GM18868 (cell line): ENCODE data around the gene MSANTD2.
A peak's percentile ranks its signal among the peaks of the same experiment; 100 is the strongest.

Experiments
- ATAC-seq: cut with Tn5 transposase; IDR thresholded peaks from one replicate; pipeline ENCODE4 v1.9.1; 2021; ENCODE audit warnings: mild to moderate bottlenecking, moderate library complexity; ENCODE audit not compliant: unreplicated experiment

MSANTD2 gene

DNA sequence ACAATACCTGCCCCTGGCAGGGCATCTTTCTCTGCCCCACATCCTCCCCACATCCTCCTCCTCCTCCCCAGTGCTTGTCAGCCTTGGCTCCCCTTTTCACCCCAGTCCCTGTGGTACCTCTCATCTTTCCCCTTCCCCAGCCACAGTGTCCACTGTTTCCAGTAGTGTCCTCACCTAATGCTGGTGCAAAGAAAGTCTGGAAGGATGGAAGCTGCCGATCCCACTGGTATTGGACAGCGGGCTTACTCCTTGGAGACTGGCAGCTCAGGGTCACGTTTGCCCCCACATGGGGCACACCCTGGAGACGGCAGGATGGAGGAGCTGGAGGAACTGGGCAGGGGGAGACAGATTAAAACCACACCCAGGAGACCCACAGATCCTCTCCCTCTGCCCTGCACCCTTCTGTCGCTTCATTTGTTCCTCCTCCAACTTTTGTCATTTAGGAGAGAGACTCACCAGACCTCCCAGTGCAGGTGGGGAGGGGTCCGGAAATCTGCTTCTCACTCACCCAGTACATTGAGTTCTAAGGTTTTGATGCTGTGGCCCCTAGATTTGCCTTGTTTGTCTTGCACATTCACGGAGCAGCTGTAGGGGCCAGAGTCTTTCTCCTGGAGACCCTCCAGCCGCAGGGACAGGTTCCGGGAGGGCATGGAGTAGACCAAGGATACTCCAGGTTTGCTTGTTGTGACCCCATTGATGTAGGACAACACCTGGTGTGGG, 44.0 kb downstream of the MSANTD2 start:
- ATAC-seq = no peak

DNA sequence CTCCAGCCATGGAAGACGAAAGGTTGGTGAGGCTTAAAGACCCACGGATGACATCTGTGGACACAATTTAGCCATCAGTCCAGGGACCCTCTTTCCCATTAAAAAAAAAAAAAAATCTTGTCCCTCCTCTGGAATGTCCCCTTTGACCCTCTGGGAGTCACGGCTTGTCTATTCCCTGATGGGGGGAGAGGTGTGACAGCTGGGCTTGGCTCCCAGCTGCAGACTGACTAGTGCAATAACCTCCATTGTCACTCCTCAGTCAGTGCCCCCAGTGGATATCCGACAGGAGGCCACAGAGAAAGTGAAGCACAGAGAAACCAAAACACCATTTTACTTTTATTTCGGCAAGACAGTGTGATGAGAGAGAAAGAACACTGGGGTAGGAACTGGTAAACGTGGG, 45.5 kb downstream of the MSANTD2 start:
- ATAC-seq = no peak

DNA sequence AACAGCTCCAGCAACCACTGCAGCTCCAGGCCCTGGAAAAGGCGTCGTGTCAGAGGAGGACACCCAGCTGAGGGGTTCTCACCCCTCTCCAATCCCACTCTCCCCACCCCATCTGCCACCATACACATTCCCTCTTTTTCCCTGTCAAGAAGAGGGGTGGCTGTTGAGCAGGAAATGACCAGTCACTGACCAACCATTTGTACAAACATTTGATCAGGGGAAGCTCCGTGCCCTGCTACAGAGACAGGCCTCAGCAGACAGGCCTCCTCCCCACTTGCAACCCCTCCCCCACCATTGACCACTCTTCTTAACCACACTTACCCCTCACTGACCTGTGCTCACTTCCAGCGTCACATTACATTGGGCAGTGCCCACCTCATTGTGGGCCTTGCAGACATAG, 45.9 kb downstream of the MSANTD2 start:
- no peak for ATAC-seq

DNA sequence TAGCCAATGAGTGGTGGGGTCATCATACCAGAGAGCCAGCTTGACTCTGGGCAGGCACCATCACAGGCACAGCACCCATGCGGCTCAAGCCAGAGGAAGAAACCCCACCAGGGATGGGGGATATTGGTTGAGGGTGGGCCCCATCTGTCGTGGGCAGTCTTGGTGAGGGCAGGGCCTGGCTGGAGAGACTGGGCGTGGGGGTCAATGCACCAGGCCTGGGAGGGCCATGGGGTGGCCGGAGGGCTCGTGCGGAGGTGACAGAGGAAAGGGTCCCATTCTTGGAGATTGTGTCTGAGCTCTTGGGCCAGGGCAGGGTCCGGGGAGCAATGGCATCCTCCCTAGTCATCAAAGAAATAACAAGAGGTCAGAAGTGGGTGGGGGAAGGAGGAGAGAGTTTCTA, 46.6 kb downstream of the MSANTD2 start:
- no peak for ATAC-seq

DNA sequence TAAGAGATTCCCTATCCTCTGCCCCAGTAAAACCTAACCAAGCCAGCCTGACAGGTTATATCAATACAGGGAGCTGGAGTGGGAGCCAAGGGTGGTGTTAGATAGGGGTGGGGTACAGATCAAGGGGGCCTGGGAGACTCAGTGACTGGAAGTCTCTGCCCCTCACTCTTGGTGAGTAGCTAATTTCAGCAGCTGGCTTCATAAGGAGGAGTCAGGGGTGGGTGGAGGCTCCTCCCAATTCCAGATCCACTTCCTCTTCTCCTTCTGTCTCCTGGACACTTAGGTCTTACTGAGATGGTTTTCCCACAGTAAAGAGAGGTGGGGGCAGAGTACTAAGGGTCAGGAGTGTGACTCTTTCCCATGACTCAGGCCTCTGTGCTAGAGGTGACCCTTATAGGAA, 47.0 kb downstream of the MSANTD2 start:
- ATAC-seq = no peak

DNA sequence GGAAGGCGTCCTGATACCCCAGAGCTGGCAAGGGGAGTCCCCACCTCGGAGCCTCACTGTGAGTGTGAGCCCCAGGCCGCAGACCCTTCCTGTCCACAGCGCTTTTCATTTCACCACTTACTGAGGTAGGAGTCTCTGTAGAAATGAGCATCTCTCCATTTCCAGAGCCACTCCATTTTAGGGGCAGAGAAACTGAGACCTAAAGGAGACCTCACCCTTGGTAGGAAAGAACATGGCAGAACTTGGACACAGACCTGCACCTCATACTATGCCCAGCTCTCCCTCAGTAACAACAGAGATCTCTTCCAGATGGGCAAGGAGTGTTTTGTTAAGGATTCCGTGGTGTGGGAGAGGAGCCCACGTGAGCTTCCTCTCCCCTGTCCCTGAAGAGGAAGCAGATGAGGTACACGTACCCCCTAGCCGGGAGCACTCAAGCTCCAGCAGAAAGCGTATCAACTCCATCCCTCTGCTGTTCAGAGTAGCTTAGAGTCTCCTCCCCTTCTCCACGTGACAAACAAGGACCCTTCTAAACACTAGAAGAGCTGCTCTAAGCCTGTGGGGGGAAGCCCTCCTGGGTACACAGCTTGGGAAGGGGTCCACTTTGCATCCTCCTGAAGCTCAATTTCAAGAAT, 47.6 kb downstream of the MSANTD2 start:
- ATAC-seq = no peak

DNA sequence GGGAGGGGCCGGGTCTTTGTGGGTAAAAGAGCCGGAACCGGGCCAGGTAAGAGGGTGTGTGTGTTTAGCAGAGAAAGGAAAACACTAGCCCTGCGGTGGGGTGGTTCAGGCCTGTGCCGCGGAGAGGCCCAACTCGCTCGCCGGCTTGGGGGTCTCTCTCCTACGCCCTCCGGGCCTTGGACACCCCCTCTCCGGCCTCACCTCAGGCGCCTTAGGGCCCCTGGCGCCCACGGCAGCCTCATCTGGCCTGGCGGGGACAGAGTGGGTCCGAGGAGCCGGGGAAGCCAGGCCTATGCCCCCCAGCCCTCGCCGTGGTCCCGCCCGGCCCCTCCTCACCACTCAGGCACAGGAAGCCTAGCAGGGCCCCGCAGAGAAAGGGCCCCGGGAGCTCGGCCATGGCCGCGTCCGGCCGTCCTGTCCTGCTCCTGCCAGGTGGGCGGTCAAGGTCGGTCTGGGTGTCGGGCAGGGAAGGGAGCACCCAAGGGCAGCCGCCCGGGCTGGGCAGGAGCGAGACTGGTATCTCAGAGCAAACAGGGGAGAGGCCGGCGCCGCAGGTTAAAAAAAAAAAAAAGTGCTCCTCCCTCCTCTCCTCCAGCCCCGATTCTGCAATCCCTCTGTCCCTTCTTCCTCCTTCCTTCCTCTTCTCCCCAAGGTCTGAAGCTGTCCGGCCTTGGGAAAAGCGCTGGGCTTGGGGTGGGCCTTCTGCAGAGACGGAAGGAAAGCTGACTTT, 48.3 kb downstream of the MSANTD2 start, which contains the start of gene VSIG2:
Gene VSIG2 (minus strand): TSS at position 515 of the 730 bp plus-strand sequence. CDS start 118 bp downstream, at position 397.
- ATAC-seq = no peak

DNA sequence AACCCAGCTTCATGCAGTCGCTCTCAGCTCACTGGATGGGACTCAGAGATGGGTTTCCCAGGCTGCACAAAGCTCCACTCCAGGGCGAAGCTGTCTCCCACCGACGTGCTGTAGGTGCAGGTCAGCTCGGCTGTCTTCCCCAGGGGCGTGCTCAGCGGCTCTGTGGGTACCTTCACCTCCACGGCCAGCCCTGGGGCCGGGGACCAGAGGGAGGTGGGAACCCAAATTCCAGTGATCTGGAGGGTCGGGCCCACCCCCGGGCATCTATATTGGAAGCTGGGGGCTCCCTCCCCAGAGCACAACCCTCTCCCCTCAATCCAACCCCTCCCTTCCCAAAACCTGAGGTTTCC, 48.8 kb downstream of the MSANTD2 start:
- no peak for ATAC-seq

DNA sequence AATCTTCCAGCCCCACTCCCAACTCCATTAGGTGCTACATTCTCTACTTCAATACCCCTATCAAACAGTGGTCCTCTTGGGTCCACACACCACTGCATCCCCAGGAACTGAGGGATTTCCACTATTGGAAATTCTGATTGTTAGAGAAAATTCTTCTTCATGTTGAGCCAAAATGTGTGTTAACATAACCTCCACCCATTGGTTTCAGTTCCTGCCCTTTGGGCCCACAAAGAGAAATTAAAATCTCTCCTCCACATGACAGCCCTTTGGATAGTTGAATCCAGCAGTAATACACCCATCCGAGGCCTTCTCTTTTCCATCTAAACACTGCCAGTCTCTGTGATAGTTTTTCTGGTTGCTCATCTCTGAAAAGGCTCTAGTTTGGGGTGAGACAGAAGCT, 50.3 kb downstream of the MSANTD2 start:
- no peak for ATAC-seq

DNA sequence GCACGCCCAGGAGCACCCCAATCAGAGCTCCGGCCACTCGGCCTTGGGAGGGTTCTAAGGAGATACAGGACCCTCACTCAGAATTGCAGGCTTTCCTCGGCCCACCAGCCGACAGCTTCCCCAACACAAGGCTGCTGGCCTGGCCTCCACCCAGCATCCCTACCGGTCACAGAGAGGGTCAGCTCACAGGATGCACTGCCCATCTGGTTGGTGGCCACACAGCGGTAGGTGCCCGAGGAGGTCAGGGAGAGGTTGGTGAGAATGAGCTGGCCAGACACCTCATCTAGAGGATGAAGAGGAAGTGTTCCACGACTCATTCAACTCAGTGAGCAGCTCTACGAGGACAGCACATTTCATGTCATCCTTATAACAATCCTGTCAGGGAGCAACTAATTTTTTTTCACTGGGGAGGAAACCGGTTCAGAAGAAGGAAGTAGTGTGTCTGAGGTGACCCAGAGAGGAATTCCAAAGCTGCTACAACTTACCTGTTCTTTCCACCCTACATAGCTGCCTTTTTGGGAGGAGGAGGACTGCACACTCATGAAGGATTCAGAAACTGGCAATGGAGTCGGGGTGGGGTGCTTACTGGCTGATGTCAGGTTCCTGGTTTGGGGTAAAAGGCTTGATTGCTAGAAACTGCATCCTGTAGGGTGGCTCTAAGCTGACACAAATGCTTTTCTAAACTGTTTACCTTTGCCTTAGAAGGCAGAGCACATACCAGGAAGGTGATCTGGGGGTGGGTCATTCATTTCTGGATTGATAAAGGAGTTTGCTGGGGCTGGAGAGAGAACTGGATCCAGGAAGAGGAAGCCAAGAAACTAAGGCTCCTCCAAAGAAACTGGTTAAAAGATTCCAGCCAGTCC, 51.5 kb downstream of the MSANTD2 start:
- no peak for ATAC-seq

DNA sequence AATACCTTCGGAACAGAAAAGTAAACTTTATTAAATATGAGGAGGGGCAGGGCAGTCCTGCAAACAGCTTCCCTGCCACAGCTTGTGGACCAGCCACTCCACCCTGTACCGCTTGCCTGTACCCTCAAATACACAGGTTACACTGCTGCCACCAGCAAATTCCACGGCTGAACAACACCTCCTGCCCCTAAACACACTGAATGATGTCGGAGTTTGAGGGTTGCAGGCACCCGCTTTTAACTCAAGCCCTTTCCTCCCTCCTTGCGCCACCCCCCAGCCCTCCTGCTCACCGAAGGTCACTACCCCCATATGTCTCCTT, 52.1 kb downstream of the MSANTD2 start:
- no peak for ATAC-seq

DNA sequence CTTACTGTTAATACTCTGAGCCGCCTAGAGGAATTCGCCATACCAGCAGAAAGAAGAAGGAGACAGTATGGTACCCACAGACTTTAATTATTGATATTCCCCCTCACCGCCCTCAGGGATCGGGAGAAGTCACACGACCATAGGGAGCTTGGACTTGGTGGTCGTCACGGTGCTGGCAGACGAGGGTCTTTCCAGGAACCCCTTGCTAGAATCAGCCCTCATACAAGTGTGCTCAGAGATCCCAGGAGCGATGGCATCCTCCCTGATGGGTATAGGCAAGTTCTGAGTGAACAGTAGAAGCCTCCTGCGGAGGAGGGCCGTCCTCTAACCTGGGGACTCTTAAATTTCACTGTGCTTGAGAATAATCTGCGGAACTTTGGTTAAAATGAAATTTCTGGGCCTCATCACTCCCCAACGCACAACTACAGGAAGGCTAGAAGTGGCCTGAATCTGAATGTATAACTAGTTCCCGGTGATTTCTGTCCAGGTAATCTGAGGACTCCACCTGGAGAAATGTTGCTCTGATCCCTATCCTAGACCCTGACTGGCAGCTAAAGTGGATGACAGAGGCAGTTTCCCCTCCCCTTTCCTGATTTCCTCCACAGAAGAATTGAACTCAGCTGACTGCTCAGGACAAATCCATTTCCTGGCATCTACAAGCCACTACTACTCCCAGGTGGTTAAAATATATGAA, 52.7 kb downstream of the MSANTD2 start:
- ATAC-seq = no peak

DNA sequence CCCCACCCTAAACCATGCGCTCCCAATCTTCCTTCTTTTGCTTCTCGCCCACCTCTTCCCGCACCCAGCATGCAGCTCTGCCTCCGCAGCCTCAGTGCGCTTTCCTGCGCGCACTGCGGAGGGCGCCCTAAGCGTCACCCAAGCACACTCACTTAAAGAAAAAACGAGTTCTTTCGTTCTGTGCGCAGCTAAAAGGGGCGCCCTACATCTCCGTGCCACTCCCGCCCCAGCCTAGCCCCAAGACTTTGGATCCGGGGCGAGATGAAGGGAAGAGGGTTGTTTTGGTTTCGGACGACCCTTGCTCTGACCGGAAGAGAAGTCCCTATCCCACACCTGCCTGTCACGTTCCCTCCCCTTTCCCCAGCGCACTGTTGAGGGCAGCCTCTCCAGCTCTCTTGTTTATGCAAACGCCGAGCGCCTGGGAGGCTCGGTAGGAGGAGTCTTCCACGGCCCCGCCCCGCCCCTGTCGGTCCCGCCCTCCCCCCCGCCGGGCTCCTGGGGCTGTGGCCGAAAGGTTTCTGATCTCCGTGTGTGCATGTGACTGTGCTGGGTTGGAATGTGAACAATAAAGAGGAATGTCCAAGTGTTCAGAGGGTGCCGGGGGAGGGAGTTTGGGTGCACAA, 53.5 kb downstream of the MSANTD2 start:
- ATAC-seq = peak; percentile 90

DNA sequence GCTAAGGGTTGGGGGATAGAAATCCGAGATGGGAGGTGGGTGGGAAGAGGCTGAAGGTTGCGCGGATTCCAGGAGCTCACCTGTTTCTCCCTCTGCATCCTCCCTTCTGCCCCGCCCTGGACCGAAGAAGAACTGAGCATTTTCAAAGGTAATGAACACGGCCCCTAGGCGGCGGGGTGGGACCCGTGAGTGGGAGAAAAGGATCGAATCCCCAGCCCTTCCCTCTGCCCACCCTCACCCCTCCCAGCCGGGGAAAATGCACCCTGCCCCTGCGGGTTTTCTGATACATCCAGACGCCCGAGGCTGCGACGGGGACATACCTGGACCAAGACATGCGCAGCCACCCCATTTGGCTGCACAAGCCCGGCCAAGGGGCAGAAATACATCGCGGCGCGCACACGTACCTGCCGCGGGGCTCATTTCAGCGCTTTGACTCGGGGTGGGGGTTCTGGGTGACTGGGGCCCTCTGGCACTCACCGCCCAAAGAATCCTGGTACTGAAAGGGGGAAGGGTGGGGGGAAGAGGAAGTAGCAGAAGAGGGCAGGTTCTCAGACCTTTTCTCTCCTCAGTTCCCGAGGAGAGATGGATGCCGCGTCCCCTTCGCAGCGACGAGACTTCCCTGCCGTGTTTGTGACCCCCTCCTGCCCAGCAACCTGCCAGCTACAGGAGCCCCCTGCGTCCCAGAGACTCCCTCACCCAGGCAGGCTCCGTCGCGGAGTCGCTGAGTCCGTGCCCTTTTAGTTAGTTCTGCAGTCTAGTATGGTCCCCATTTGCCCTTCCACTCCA, 54.2 kb downstream of the MSANTD2 start:
- ATAC-seq = peak; percentile 30

DNA sequence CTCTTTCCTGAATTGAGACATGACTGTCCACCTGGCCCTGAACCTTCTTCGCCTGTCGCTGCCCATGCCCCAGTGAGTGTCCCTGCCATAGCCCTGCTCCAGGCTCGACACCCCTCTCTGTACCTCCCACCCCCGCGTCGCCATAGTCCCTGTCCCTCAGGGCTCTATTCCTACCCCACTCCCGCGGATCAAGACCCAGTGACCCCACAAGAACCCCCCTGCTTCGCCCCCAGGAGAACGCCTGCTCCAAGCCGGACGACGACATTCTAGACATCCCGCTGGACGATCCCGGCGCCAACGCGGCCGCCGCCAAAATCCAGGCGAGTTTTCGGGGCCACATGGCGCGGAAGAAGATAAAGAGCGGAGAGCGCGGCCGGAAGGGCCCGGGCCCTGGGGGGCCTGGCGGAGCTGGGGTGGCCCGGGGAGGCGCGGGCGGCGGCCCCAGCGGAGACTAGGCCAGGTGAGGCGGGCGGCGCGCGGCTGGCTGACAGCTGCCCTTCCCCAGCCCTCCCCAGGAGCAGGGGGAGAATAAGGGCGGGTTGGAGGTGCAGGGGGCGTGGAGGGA, 54.9 kb downstream of the MSANTD2 start:
- ATAC-seq = no peak

DNA sequence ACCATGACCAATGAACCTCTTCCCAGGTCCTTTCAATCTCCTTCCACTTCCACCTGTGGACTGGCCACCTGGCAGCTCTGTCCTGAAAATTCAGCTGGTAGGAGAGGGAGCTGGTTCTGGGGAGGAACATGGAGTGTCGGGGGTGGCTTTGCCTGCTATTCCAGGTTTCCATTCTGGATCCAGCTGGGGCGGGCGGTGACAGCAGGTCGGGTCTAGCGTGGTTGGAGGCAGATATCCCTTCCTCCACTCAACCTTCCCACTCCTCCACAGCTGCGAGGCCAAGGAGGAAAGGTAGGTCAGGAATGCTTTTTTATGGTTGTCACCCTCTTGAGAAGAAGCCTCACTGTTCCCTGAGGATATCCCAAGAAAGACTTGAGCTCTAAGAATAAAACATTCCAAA, 57.2 kb downstream of the MSANTD2 start:
- ATAC-seq = no peak

DNA sequence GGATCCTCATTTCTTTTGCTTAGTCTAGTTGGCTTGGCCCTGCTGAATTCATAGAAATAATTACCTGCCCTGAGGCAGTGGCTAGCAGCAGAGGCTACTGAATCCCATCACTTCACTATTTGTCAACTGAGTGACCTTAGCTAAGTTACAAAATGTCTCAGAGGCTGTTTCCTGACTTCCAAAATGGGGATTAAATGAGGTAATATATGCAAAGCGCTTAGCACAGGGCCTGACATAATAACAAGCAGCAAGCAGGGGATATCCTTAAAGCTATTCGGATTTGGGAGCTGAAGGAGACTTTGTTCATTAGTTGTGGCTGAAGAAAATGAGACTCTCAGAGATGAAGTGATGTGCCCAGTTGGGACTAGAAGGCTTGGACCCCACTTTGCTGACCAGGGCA, 57.7 kb downstream of the MSANTD2 start:
- ATAC-seq = no peak

DNA sequence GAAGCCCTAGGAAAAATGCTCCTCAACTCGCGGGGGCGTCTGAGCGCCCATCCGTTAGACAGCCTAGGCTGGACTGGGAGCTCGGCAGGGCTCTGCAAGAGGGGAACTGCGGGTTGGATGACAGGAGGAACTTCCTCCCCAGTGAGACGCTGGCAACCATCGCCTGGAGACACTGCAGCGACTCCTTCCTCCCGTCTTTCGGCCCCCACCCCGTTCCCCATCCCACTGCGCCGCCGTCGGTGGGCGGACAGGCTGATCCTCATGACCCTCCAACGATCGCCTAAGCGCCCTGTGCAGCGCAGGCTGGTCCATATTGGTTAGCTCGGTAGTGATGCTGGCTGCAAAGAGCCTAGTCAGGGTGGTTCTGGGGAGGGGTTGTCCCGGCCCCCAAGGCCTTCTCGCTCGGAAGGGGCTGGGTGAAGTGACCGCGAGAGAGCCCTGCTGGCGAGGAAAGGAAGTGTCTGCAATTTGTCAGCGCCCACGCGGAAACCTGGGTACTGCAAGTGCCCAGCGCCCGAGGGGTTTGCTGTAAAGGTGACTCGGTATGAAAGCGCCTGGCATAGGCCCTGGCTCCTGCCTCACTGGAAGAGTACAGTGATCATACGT, 59.8 kb downstream of the MSANTD2 start:
- peak; percentile 41 for ATAC-seq
